ENCODE data around the gene USP20.
A peak's percentile ranks its signal among the peaks of the same experiment; 100 is the strongest.

USP20 gene

DNA sequence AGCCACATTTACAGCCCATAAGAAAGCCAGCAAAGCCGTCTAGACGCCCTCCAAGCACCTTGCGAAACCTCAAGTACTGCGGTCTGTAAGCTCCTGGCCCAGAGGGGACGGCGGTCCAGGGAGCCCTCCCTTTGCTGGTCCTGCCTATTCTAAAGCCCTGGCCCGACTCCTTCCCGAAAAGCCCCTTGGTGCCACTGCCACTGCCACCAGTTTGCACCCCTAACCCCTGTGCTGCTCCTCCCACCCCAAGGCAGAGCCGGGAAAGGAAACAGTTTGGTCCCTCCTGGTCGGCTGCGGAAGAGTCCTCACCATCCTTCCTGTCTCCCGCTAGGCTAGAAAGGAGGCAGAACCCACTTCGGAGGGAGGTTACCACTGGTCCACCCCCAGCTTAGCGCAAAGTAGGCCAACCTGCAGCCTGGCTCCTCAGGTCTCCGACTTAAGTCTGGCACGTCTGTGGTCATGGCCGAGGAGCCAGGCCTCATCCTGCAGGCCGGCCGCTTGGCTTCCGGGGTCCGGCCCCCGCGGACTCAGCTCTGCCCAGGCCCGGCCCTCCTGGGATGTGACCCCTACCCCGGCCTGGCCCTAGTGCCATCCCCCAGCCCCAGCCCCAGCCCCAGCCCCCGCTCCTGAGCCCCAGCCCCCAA lies 12.2 kb upstream of the USP20 start:
- ATAC-seq (ENCODE audit: low read depth), result peak; percentile 59
- H3K27ac ChIP-seq (ENCODE audit: poor library complexity, severe bottlenecking), result peak overlapping the region; percentile 65
- no peak for DNase-seq (ENCODE audit: low spot score)

DNA sequence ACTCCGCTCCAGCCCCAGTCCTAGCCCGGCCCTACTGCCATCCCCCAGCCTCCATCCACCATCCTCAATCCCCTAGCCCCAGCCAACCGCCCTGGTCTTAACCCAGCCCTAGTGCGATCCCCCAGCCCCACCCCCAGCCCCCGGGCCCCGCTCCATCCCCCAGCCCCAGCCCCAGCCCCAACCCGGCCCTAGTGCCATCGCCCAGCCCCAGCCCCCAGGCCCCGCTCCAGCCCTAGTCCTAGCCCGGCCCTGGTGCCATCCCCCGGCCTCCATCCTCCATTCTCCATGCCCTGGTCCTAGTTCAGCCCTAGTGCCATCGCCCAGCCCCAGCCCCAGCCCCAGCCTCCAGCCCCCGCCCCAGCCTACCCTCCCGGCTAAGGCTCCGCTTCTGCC lies 11.7 kb upstream of the USP20 start:
- DNase-seq (ENCODE audit: low spot score), result no peak
- Histone ChIP-seq H3K9me3 (ENCODE audit: severe bottlenecking) (no peaks in the 10 kb centered on the region), H3K27ac (ENCODE audit: poor library complexity, severe bottlenecking) (peak overlapping the region; percentile 65), H3K27me3 (ENCODE audit: insufficient read depth, poor library complexity, severe bottlenecking) (no peaks in the 10 kb centered on the region), H3K36me3 (ENCODE audit: low read depth) (peaks cover 41% of the 10 kb centered on the region), H3K4me3 (ENCODE audit: severe bottlenecking) (peak overlapping the region; percentile 76), H3K4me1 (ENCODE audit: insufficient read depth, poor library complexity, severe bottlenecking) (no peaks in the 10 kb centered on the region)
- ATAC-seq (ENCODE audit: low read depth), result peak; percentile 40
- TF ChIP-seq, protein P1, sequence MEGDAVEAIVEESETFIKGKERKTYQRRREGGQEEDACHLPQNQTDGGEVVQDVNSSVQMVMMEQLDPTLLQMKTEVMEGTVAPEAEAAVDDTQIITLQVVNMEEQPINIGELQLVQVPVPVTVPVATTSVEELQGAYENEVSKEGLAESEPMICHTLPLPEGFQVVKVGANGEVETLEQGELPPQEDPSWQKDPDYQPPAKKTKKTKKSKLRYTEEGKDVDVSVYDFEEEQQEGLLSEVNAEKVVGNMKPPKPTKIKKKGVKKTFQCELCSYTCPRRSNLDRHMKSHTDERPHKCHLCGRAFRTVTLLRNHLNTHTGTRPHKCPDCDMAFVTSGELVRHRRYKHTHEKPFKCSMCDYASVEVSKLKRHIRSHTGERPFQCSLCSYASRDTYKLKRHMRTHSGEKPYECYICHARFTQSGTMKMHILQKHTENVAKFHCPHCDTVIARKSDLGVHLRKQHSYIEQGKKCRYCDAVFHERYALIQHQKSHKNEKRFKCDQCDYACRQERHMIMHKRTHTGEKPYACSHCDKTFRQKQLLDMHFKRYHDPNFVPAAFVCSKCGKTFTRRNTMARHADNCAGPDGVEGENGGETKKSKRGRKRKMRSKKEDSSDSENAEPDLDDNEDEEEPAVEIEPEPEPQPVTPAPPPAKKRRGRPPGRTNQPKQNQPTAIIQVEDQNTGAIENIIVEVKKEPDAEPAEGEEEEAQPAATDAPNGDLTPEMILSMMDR (IDR thresholded peaks at IDR 0.05; ENCODE audit: poor library complexity, severe bottlenecking), result no peak

More for the DNA sequence above, 12.2 kb upstream of the USP20 start:
- TF ChIP-seq, protein P1 (IDR thresholded peaks at IDR 0.05; ENCODE audit: poor library complexity, severe bottlenecking), result no peak
- Histone ChIP-seq H3K4me1 (ENCODE audit: insufficient read depth, poor library complexity, severe bottlenecking) (no peaks in the 10 kb centered on the region), H3K4me3 (ENCODE audit: severe bottlenecking) (peak overlapping the region; percentile 35), H3K36me3 (ENCODE audit: low read depth) (peaks cover 45% of the 10 kb centered on the region), H3K9me3 (ENCODE audit: severe bottlenecking) (no peaks in the 10 kb centered on the region), H3K27me3 (ENCODE audit: insufficient read depth, poor library complexity, severe bottlenecking) (no peaks in the 10 kb centered on the region)

DNA sequence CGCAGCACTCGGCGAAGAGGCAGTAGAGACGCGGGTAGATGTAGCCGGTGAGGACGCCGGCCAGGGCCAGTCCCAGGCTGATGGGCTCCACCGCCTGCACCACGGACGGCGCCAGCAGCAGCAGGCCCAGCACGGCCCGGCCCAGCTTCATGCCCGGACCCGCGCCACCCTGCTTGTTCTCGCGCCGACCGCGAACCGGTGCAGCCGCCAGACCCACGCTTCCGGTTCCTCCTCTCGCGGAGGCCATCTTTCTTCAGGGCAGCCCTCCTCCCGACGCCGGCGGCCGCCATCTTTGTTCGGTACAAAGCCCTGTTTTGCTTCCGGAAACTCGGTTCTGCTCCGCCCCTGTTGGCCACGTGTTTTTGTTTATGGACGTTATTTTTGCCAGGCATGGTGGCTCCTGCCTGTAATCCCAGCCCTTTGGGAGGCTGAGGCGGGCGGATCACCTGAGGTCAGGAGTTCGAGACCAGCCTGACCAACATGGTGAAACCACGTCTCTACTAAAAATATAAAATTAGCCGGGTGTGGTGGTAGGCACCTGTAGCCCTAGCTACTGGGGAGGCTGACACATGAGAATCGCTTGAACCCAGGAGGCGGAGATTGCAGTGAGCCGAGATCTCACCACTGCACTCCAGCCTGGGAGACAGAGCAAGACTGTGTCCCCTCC lies 11.2 kb upstream of the USP20 start, which contains the start of gene TOR1A:
Gene TOR1A (minus strand): TSS at position 202 of the 667 bp plus-strand sequence. CDS start 51 bp downstream, at position 151.
- TF ChIP-seq, protein P1 (IDR thresholded peaks at IDR 0.05; ENCODE audit: poor library complexity, severe bottlenecking), result no peak
- H3K4me1 ChIP-seq (ENCODE audit: insufficient read depth, poor library complexity, severe bottlenecking), result no peaks in the 10 kb centered on the region
- no peaks in the 10 kb centered on the region for H3K27me3 ChIP-seq (ENCODE audit: insufficient read depth, poor library complexity, severe bottlenecking)
- H3K36me3 ChIP-seq (ENCODE audit: low read depth), result peaks cover 41% of the 10 kb centered on the region
- no peaks in the 10 kb centered on the region for H3K9me3 ChIP-seq (ENCODE audit: severe bottlenecking)
- DNase-seq (ENCODE audit: low spot score), result peak; percentile 84
- ATAC-seq (ENCODE audit: low read depth), result peak; percentile 86
- H3K27ac ChIP-seq (ENCODE audit: poor library complexity, severe bottlenecking), result peak within 1 kb of the TSS; percentile 65
- peak within 1 kb of the TSS; percentile 76 for H3K4me3 ChIP-seq (ENCODE audit: severe bottlenecking)

DNA sequence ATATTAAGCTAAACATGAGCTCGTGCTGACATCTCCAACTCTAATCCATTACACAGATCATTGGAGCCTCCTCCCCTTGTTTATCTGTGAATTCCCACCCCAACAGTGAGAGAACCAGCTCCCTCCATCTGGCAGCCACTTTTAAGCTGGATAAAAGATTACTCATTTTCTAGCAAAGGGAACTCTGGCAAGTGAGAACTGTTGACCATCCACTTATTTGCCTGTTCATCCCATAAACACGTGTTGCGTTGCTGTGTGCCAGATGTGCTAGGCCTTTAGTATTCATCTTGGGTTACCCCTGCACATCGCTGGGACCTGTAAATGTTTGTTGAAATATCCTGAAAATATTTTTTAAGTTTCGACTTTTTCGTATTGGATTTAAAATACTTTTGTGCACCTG lies 8.9 kb upstream of the USP20 start:
- TF ChIP-seq, protein P1 (IDR thresholded peaks at IDR 0.05; ENCODE audit: poor library complexity, severe bottlenecking), result no peak
- Histone ChIP-seq H3K27ac (ENCODE audit: poor library complexity, severe bottlenecking) (no peak overlapping the region), H3K4me1 (ENCODE audit: insufficient read depth, poor library complexity, severe bottlenecking) (no peaks in the 10 kb centered on the region), H3K9me3 (ENCODE audit: severe bottlenecking) (no peaks in the 10 kb centered on the region), H3K36me3 (ENCODE audit: low read depth) (peaks cover 38% of the 10 kb centered on the region), H3K27me3 (ENCODE audit: insufficient read depth, poor library complexity, severe bottlenecking) (no peaks in the 10 kb centered on the region), H3K4me3 (ENCODE audit: severe bottlenecking) (no peak overlapping the region)
- ATAC-seq (ENCODE audit: low read depth) (no peak), DNase-seq (ENCODE audit: low spot score) (no peak)

DNA sequence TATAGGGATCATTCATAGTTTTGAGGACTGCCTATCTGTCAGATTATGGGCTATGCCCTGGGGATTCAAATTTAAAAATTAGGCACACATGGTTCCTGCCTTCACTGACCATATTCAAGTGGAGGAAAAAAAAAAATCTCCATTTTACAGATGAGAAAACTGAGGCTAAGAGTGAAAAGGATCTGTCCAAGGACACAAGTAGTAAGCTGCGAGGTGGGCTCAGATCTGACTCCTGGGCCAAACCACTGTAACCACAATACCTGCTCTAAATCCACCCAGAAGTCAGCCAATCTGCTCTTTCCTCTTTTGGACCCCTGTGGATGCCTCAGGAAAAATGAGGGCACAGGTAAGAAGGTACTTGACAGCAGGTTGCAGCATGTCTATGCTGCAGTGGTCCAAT lies 8.5 kb upstream of the USP20 start:
- Histone ChIP-seq H3K4me3 (ENCODE audit: severe bottlenecking) (no peak overlapping the region), H3K4me1 (ENCODE audit: insufficient read depth, poor library complexity, severe bottlenecking) (no peaks in the 10 kb centered on the region), H3K27ac (ENCODE audit: poor library complexity, severe bottlenecking) (no peak overlapping the region), H3K27me3 (ENCODE audit: insufficient read depth, poor library complexity, severe bottlenecking) (no peaks in the 10 kb centered on the region), H3K36me3 (ENCODE audit: low read depth) (peaks cover 38% of the 10 kb centered on the region), H3K9me3 (ENCODE audit: severe bottlenecking) (no peaks in the 10 kb centered on the region)
- DNase-seq (ENCODE audit: low spot score), result no peak
- ATAC-seq (ENCODE audit: low read depth), result no peak
- TF ChIP-seq, protein P1 (IDR thresholded peaks at IDR 0.05; ENCODE audit: poor library complexity, severe bottlenecking), result no peak
